HG02973 (cell line): Measurements from ENCODE around the gene SLC15A3.

ENCODE experiments used
- ATAC-seq: cut with Tn5 transposase; IDR thresholded peaks from one replicate; pipeline ENCODE4 v1.9.1; 2021; ENCODE audit warnings: moderate library complexity; ENCODE audit not compliant: unreplicated experiment

The SLC15A3 gene

DNA sequence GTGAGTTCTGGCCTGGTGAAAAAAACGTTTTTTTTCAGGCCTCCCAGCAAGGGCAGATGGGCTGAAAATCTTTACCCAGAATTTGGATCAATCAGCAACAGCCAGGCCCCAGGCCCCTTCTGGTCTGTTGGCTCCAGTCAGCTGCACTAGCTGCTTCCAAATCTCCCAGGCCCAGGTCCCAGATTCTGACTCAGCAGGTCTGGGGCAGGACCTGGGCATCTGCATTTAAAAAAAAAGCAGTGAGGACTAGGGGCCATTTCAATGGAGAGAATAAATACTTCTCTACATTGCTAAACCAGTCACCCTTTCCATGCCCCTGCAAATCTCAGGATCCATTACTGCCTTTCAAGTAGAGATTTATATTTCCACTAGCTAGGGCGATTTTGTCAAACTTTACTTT is 4.3 kb downstream of the SLC15A3 start:
- ATAC-seq = no peak

DNA sequence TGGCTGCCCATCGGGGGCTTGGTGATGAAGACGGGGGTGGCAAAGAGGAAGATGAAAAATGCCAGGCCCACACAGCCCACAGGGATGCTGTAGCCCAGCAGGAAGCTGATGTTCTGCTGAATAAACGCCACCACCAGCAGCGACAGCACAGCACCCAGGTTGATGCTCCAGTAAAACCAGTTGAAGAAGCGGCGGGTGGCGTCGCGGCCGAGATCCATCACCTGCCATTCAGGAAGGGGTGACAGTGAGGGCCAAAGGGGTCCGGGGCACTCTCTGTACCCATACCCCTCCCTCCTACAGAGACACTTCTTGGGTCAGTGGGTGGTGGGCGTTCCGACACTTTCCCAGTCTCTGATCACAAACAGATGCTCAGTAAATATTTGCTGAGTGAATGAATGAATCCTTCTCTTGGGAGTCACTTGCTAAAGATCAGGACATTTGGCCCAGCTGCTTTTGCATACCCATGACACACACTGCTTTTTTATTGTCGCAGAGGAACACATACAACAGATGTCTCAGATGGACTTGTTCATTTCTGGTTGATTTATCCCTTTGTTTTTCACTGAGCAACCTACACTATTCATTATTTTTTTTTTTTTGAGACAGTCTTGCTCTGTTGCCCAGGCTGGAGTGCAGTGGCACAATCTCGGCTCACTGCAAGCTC is 5.2 kb downstream of the SLC15A3 start:
- ATAC-seq = no peak

GRCh38 chr11:60945295-60945667 is 6.7 kb downstream of the SLC15A3 start:
- no peak for ATAC-seq

DNA sequence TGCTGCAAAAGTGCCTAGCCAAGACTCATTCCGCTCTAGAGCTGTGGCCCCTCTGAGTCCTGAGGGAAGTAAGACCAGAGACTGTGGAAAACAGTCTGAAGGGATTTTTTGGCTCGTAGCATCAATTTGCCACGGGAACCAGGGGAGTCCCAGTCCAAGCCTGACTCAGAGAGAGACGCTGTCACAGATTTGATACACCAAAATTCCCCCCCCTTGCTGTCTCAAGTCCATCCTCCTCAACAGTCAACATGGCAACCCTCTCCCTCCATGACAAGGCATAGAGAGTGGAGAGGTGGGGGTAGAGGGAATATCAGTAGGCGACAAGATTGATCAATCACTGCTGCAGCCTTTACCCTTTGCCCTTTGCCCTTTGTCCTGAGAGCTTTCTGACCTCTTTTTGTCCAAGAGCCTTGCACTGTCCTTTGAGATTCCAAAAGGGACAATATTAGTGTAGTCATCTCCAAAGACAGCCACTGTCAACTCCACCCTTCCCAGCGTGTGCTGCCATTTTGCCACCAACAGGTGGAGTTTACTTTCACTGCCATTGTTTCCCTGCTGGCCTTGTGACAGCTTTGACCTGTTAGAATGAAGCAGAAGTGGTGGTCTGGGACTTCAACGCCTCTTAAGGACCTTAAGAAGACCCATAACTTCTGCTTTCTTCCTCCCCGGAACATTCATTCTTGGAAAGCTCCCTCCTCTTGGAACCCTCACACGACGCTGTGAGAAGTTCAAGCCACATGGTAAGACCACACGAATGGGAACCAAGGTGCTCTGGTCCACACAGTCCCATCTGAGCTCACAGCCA is 7.3 kb downstream of the SLC15A3 start:
- no peak for ATAC-seq

GRCh38 chr11:60942970-60943565 is 8.9 kb downstream of the SLC15A3 start:
- no peak for ATAC-seq

- no peak for ATAC-seq
Observed at GRCh38 chr11:60942219-60942618, 9.8 kb downstream of the SLC15A3 start.

GRCh38 chr11:60941371-60942119 is 10.4 kb downstream of the SLC15A3 start:
- ATAC-seq = no peak

DNA sequence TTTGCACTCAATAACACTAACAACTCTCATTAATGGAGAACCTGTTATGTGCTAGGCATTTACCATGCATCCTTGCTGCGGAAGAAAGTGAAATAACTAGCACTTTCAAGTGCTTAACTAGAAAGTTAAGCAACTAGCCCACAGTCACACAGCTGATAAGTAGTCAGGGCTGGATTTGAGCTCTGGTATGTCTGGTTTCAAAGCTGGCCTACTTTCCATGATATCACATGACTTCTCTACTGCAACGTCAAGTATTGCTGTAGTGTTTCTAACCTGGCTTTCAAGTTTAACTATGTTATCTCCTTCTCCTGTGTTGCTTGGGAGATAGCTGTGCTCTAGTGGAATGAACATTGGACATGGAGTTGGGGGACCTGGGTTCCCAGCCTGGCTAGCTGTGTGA is 12.1 kb downstream of the SLC15A3 start:
- ATAC-seq = no peak

- ATAC-seq = no peak
Observed at GRCh38 chr11:60939301-60939700, 12.7 kb downstream of the SLC15A3 start.

DNA sequence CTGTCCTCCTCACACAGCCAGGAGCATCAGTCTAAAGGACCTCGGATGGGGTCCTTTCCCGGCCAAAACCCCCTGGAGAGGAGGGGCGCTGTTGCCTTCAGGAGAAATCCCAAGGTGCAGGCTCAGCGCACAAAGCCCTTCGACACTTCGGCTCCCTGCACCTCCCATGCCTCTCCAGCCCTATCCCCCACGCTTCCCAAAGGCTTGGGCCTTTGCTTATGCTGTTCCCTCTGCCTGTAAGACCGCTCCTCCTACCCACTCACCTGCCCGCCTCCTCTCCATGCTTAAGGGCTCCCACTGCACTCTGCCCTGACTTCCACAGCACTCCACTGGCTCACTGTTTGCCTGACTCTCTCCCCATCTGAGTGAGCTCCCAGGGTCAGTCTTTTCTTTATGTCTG is 13.5 kb downstream of the SLC15A3 start:
- ATAC-seq = no peak

DNA sequence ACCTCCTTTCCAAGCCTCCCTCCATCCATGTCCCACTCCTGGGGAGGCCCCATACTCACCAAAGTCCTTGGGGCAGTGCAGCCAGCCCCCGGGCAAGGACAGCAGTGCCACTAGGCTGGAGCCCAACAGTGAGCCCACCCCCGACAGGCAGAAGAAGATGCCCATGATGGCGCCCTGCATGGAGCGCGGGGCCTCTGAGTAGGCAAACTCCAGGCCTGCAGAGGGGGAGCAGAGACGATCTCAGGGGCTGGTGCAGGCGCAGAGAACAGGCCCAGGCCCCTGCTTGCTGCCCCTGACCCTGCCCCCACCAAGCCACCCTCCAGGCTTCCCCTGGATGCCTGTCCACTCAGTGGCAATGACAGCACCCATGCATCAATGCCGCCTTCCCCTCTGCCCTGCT is 14.2 kb downstream of the SLC15A3 start:
- no peak for ATAC-seq

GRCh38 chr11:60937144-60937527 is 14.8 kb downstream of the SLC15A3 start:
- ATAC-seq = no peak

GRCh38 chr11:60936467-60937143 is 15.4 kb downstream of the SLC15A3 start:
- ATAC-seq = no peak

DNA sequence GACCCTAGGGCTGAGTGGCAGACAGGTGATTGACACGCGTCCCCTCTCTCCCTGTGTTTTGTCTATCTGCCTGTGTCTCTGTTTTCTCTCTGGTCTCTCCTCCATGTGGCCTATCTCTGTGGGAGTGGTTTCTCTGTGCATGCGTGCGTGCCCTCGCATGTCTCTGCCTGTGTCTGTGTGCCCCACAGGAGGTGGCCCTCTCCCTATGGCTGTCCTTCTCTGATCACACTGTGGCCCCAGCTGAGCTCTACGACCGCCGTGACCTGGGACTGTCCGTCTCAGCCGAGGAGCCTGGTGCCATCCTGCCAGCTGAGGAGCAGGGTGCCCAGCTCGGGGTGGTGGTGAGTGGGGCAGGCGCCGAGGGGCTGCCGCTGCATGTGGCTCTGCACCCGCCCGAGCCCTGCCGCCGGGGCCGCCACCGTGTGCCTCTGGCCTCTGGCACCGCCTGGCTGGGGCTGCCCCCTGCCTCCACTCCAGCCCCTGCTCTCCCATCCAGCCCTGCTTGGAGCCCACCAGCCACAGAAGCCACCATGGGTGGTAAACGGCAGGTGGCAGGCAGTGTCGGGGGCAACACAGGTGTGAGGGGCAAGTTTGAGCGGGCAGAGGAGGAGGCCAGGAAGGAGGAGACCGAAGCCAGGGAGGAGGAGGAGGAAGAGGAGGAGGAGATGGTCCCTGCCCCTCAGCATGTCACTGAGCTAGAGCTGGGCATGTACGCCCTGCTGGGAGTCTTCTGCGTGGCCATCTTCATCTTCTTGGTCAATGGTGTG is 16.1 kb downstream of the SLC15A3 start:
- no peak for ATAC-seq

- no peak for ATAC-seq
Observed at GRCh38 chr11:60934790-60935605, 17.0 kb downstream of the SLC15A3 start.

- ATAC-seq = no peak
Observed at GRCh38 chr11:60934124-60934789, 17.7 kb downstream of the SLC15A3 start.

- ATAC-seq = no peak
Observed at GRCh38 chr11:60933416-60934123, 18.4 kb downstream of the SLC15A3 start.
